ENCODE data around the gene ARHGAP9.
"Not testable (repeated sequence)": the region's sequence is repeated elsewhere in the genome, so short reads cannot be mapped to it uniquely, and the experiment has no call there.

Gene ARHGAP9

GRCh38 chr12:57438400-57438799 lies 41.3 kb downstream of the ARHGAP9 start:
- DNase-seq (ENCODE audit: low read depth, low spot score), result no peak

- no peak for DNase-seq (ENCODE audit: low read depth, low spot score)
Observed at GRCh38 chr12:57435293-57435692, 44.4 kb downstream of the ARHGAP9 start.

- no peak for DNase-seq (ENCODE audit: low read depth, low spot score)
Observed at GRCh38 chr12:57434517-57435223, 45.0 kb downstream of the ARHGAP9 start, which contains the start of gene INHBC. TSS of gene INHBC (plus strand) at chr12:57434784. CDS start at chr12:57434887, 103 bp downstream.

- no peak for DNase-seq (ENCODE audit: low read depth, low spot score)
Observed at GRCh38 chr12:57433370-57433769, 46.3 kb downstream of the ARHGAP9 start.

GRCh38 chr12:57431654-57432188 lies 47.9 kb downstream of the ARHGAP9 start:
- DNase-seq (ENCODE audit: low read depth, low spot score), result no peak

- peak; percentile 81 for DNase-seq (ENCODE audit: low read depth, low spot score)
Observed at GRCh38 chr12:57430931-57431566, 48.6 kb downstream of the ARHGAP9 start, which contains the start of gene R3HDM2. TSS of gene R3HDM2 (minus strand) at chr12:57431043. CDS start at chr12:57310428, 120,615 bp downstream.

GRCh38 chr12:57430112-57430930 lies 49.3 kb downstream of the ARHGAP9 start:
- no peak for DNase-seq (ENCODE audit: low read depth, low spot score)

GRCh38 chr12:57429473-57430111 lies 50.1 kb downstream of the ARHGAP9 start:
- DNase-seq (ENCODE audit: low read depth, low spot score), result no peak

- no peak for DNase-seq (ENCODE audit: low read depth, low spot score)
Observed at GRCh38 chr12:57428965-57429364, 50.7 kb downstream of the ARHGAP9 start.

- DNase-seq (ENCODE audit: low read depth, low spot score), result not testable (repeated sequence)
Observed at GRCh38 chr12:57426948-57427347, 52.7 kb downstream of the ARHGAP9 start.
